Measurements from ENCODE around the gene CCT7. TPM values are rescaled to one million over a fixed set of nuclear protein-coding genes. Genes with fewer than 3 reads are reported as not detected.

The CCT7 gene
- total and polyA plus RNA-seq, 5 donors, result 190 to 226 (median 210) TPM

- WGBS, result 84% methylated on average over 6 of the region's 6 CpGs
These were observed 23.4 kb upstream of the CCT7 start for GRCh38 chr2:73210696-73211095.

GRCh38 chr2:73212098-73212447, 22.0 kb upstream of the CCT7 start:
- DNase-seq (no peak), ATAC-seq (no peak)
- Histone ChIP-seq H3K9me3 (ENCODE audit: control insufficient read depth, low read length) (no peaks in the 10 kb centered on the region), H3K4me3 (ENCODE audit: low read length) (no peak overlapping the region), H3K27me3 (ENCODE audit: control insufficient read depth, insufficient read depth) (no peaks in the 10 kb centered on the region), H3K27ac (ENCODE audit: low read length) (no peak overlapping the region), H3K4me1 (ENCODE audit: control insufficient read depth, insufficient read depth, low read length) (no peaks in the 10 kb centered on the region)
- intact Hi-C loops (cut with DNase I), result no loop called here
- WGBS, result 62% methylated on average over 7 of the region's 7 CpGs

More at GRCh38 chr2:73210696-73211095, 23.4 kb upstream of the CCT7 start:
- Histone ChIP-seq H3K4me1 (ENCODE audit: control insufficient read depth, insufficient read depth, low read length) (no peaks in the 10 kb centered on the region), H3K27ac (ENCODE audit: low read length) (no peak overlapping the region), H3K4me3 (ENCODE audit: low read length) (no peak overlapping the region), H3K27me3 (ENCODE audit: control insufficient read depth, insufficient read depth) (no peaks in the 10 kb centered on the region), H3K9me3 (ENCODE audit: control insufficient read depth, low read length) (no peaks in the 10 kb centered on the region)
- DNase-seq, result no peak
- no peak for ATAC-seq
- intact Hi-C loops (cut with DNase I), result no loop called here

GRCh38 chr2:73212448-73213176, 21.5 kb upstream of the CCT7 start:
- no peak overlapping the region for H3K27ac ChIP-seq (ENCODE audit: low read length)
- H3K4me1 ChIP-seq (ENCODE audit: control insufficient read depth, insufficient read depth, low read length), result no peaks in the 10 kb centered on the region
- no peak overlapping the region for H3K4me3 ChIP-seq (ENCODE audit: low read length)
- peak; percentile 77 to 78 for ATAC-seq
- intact Hi-C loops (cut with DNase I), result no loop called here
- peak; percentile 68 to 88 (median 86) for DNase-seq
- 55% methylated on average over 20 of the region's 20 CpGs for WGBS
- H3K9me3 ChIP-seq (ENCODE audit: control insufficient read depth, low read length), result no peaks in the 10 kb centered on the region
- H3K27me3 ChIP-seq (ENCODE audit: control insufficient read depth, insufficient read depth), result no peaks in the 10 kb centered on the region

- no peaks in the 10 kb centered on the region for H3K27me3 ChIP-seq (ENCODE audit: control insufficient read depth, insufficient read depth)
- H3K9me3 ChIP-seq (ENCODE audit: control insufficient read depth, low read length), result no peaks in the 10 kb centered on the region
- under 1% methylated on average over 64 of the region's 64 CpGs for WGBS
- DNase-seq (peak; percentile 90 to 95 (median 95)), ATAC-seq (peak; percentile 95 to 96)
- H3K4me3 ChIP-seq (ENCODE audit: low read length), result peak within 1 kb of the TSS; percentile 83
- H3K27ac ChIP-seq (ENCODE audit: low read length), result peak within 1 kb of the TSS; percentile 50
- intact Hi-C loops (cut with DNase I), result no loop called here
- H3K4me1 ChIP-seq (ENCODE audit: control insufficient read depth, insufficient read depth, low read length), result no peaks in the 10 kb centered on the region
These were observed 19.7 kb upstream of the CCT7 start, which contains the start of gene SMYD5 for GRCh38 chr2:73214120-73215035. Gene SMYD5 (plus strand): TSS chr2:73214245. CDS start chr2:73214267, 22 bp downstream.

- no peak for ATAC-seq
- no peaks in the 10 kb centered on the region for H3K4me1 ChIP-seq (ENCODE audit: control insufficient read depth, insufficient read depth, low read length)
- H3K27ac ChIP-seq (ENCODE audit: low read length), result no peak overlapping the region
- DNase-seq, result no peak
- 75% methylated on average over 4 of the region's 4 CpGs for WGBS
- no peaks in the 10 kb centered on the region for H3K27me3 ChIP-seq (ENCODE audit: control insufficient read depth, insufficient read depth)
- no peak overlapping the region for H3K4me3 ChIP-seq (ENCODE audit: low read length)
- intact Hi-C loops (cut with DNase I), result no loop called here
- H3K9me3 ChIP-seq (ENCODE audit: control insufficient read depth, low read length), result no peaks in the 10 kb centered on the region
These were observed 18.9 kb upstream of the CCT7 start for GRCh38 chr2:73215254-73215653.

GRCh38 chr2:73217160-73217559, 16.9 kb upstream of the CCT7 start:
- Histone ChIP-seq H3K4me3 (ENCODE audit: low read length) (no peak overlapping the region), H3K9me3 (ENCODE audit: control insufficient read depth, low read length) (no peaks in the 10 kb centered on the region), H3K27ac (ENCODE audit: low read length) (no peak overlapping the region), H3K27me3 (ENCODE audit: control insufficient read depth, insufficient read depth) (no peaks in the 10 kb centered on the region), H3K4me1 (ENCODE audit: control insufficient read depth, insufficient read depth, low read length) (no peaks in the 10 kb centered on the region)
- DNase-seq, result no peak
- intact Hi-C loops (cut with DNase I), result no loop called here
- 95% methylated on average over 5 of the region's 5 CpGs for WGBS
- ATAC-seq, result no peak

GRCh38 chr2:73217826-73218225, 16.3 kb upstream of the CCT7 start:
- no peaks in the 10 kb centered on the region for H3K9me3 ChIP-seq (ENCODE audit: control insufficient read depth, low read length)
- ATAC-seq, result no peak
- H3K27me3 ChIP-seq (ENCODE audit: control insufficient read depth, insufficient read depth), result no peaks in the 10 kb centered on the region
- no peak overlapping the region for H3K27ac ChIP-seq (ENCODE audit: low read length)
- 85% methylated on average over 2 of the region's 2 CpGs for WGBS
- no peaks in the 10 kb centered on the region for H3K4me1 ChIP-seq (ENCODE audit: control insufficient read depth, insufficient read depth, low read length)
- no peak for DNase-seq
- intact Hi-C loops (cut with DNase I), result no loop called here
- H3K4me3 ChIP-seq (ENCODE audit: low read length), result no peak overlapping the region

- intact Hi-C loops (cut with DNase I), result no loop called here
- Histone ChIP-seq H3K4me1 (ENCODE audit: control insufficient read depth, insufficient read depth, low read length) (no peaks in the 10 kb centered on the region), H3K4me3 (ENCODE audit: low read length) (no peak overlapping the region), H3K9me3 (ENCODE audit: control insufficient read depth, low read length) (no peaks in the 10 kb centered on the region), H3K27ac (ENCODE audit: low read length) (peak overlapping the region; percentile 49), H3K27me3 (ENCODE audit: control insufficient read depth, insufficient read depth) (no peaks in the 10 kb centered on the region)
- DNase-seq, result no peak
- no peak for ATAC-seq
These were observed 15.8 kb upstream of the CCT7 start for GRCh38 chr2:73218298-73218697.

- no peak for DNase-seq
- no peaks in the 10 kb centered on the region for H3K27me3 ChIP-seq (ENCODE audit: control insufficient read depth, insufficient read depth)
- no peak for ATAC-seq
- H3K4me3 ChIP-seq (ENCODE audit: low read length), result no peak overlapping the region
- intact Hi-C loops (cut with DNase I), result no loop called here
- WGBS, result 84% methylated on average over 4 of the region's 4 CpGs
- H3K27ac ChIP-seq (ENCODE audit: low read length), result no peak overlapping the region
- no peaks in the 10 kb centered on the region for H3K9me3 ChIP-seq (ENCODE audit: control insufficient read depth, low read length)
- no peaks in the 10 kb centered on the region for H3K4me1 ChIP-seq (ENCODE audit: control insufficient read depth, insufficient read depth, low read length)
These were observed 10.3 kb upstream of the CCT7 start for GRCh38 chr2:73223821-73224220.

- DNase-seq, result peak in 2 of 3 donors; percentile 60 to 66
- Histone ChIP-seq H3K27ac (ENCODE audit: low read length) (no peak overlapping the region), H3K9me3 (ENCODE audit: control insufficient read depth, low read length) (no peaks in the 10 kb centered on the region), H3K4me3 (ENCODE audit: low read length) (no peak overlapping the region), H3K27me3 (ENCODE audit: control insufficient read depth, insufficient read depth) (no peaks in the 10 kb centered on the region), H3K4me1 (ENCODE audit: control insufficient read depth, insufficient read depth, low read length) (no peaks in the 10 kb centered on the region)
- ATAC-seq, result peak; percentile 16 to 39
- 70% methylated on average over 9 of the region's 9 CpGs for WGBS
- intact Hi-C loops (cut with DNase I), result no loop called here
These were observed 8.4 kb upstream of the CCT7 start for GRCh38 chr2:73225513-73226360.
